Tongue (tissue), 2 donors: ENCODE data around the gene NAALADL2. TPM values are rescaled to one million over a fixed set of nuclear protein-coding genes. Genes with fewer than 3 reads are reported as not detected.

ENCODE experiments used
- DNase-seq: peaks from one replicate; pipeline ENCODE4 v3.0.0-alpha.2; 2015
- total RNA-seq: library from RNA; depleted of rRNA; stranded (reverse); fragments of >200 nt; gene quantifications from one replicate; pipeline ENCODE4 v1.2.3, GENCODE V29; 2014

Gene NAALADL2
- total RNA-seq, 1 donor from 2014 or later: 76.0 TPM

- peak; percentile 51 for DNase-seq
Observed at GRCh38 chr3:174973465-174973864, 114.3 kb downstream of the NAALADL2 start.

- DNase-seq: no peak
Observed at GRCh38 chr3:174986685-174987084, 127.6 kb downstream of the NAALADL2 start.

- no peak for DNase-seq
Observed at GRCh38 chr3:175001091-175001490, 142.0 kb downstream of the NAALADL2 start.

- DNase-seq: no peak
Observed at GRCh38 chr3:175002732-175003143, 143.6 kb downstream of the NAALADL2 start.

GRCh38 chr3:175003590-175003989 lies 144.5 kb downstream of the NAALADL2 start:
- no peak for DNase-seq

- DNase-seq: no peak
Observed at GRCh38 chr3:175005193-175005592, 146.1 kb downstream of the NAALADL2 start.

- peak; percentile 59 for DNase-seq
Observed at GRCh38 chr3:175005881-175006280, 146.7 kb downstream of the NAALADL2 start.

- peak; percentile 18 for DNase-seq
Observed at GRCh38 chr3:175007306-175007705, 148.2 kb downstream of the NAALADL2 start.

- no peak for DNase-seq
Observed at GRCh38 chr3:175009295-175009694, 150.2 kb downstream of the NAALADL2 start.

- DNase-seq: peak; percentile 17
Observed at GRCh38 chr3:175015056-175015635, 156.0 kb downstream of the NAALADL2 start.

GRCh38 chr3:175018946-175019727 lies 160.0 kb downstream of the NAALADL2 start:
- DNase-seq: no peak

GRCh38 chr3:175020101-175020500 lies 161.0 kb downstream of the NAALADL2 start:
- DNase-seq: no peak

- DNase-seq: no peak
Observed at GRCh38 chr3:175029828-175030227, 170.7 kb downstream of the NAALADL2 start.

GRCh38 chr3:175039875-175040274 lies 180.7 kb downstream of the NAALADL2 start:
- no peak for DNase-seq

GRCh38 chr3:175041369-175041768 lies 182.2 kb downstream of the NAALADL2 start:
- DNase-seq: no peak

GRCh38 chr3:175046601-175047000 lies 187.5 kb downstream of the NAALADL2 start:
- peak; percentile 44 for DNase-seq

- DNase-seq: no peak
Observed at GRCh38 chr3:175047786-175048185, 188.7 kb downstream of the NAALADL2 start.

- DNase-seq: no peak
Observed at GRCh38 chr3:175057401-175057800, 198.3 kb downstream of the NAALADL2 start.

- DNase-seq: no peak
Observed at GRCh38 chr3:175059788-175060187, 200.7 kb downstream of the NAALADL2 start.

GRCh38 chr3:175065497-175065896 lies 206.4 kb downstream of the NAALADL2 start:
- no peak for DNase-seq

GRCh38 chr3:175066617-175067415 lies 207.7 kb downstream of the NAALADL2 start:
- no peak for DNase-seq

GRCh38 chr3:175068587-175068986 lies 209.5 kb downstream of the NAALADL2 start:
- DNase-seq: no peak

- DNase-seq: no peak
Observed at GRCh38 chr3:175070946-175071345, 211.8 kb downstream of the NAALADL2 start.
